NCI-H226 (cell line): Measurements from ENCODE around the gene TMEM156.
"Not testable (repeated sequence)": the region's sequence is repeated elsewhere in the genome, so short reads cannot be mapped to it uniquely, and the experiment has no call there.

ENCODE experiments used
- DNase-seq: peaks from one replicate; pipeline ENCODE4 v3.0.0-alpha.2; 2015

Gene TMEM156

GRCh38 chr4:39043058-39043860 is 11.1 kb upstream of the TMEM156 start:
- DNase-seq: peak; percentile 76

- DNase-seq: peak; percentile 3
Measured at GRCh38 chr4:39042366-39042765, 10.2 kb upstream of the TMEM156 start.

GRCh38 chr4:39039108-39039507 is 6.9 kb upstream of the TMEM156 start:
- no peak for DNase-seq

GRCh38 chr4:39037941-39038340 is 5.7 kb upstream of the TMEM156 start:
- no peak for DNase-seq

- no peak for DNase-seq
Measured at GRCh38 chr4:39037491-39037825, 5.2 kb upstream of the TMEM156 start.

GRCh38 chr4:39036172-39036571 is 4.0 kb upstream of the TMEM156 start:
- no peak for DNase-seq

GRCh38 chr4:39031590-39032020 is 604 bp downstream of the TMEM156 start:
- not testable (repeated sequence) for DNase-seq

- no peak for DNase-seq
Measured at GRCh38 chr4:39030725-39031124, 1.5 kb downstream of the TMEM156 start.

GRCh38 chr4:39029752-39030694 is 2.2 kb downstream of the TMEM156 start:
- DNase-seq: no peak

GRCh38 chr4:39026096-39026495 is 6.1 kb downstream of the TMEM156 start:
- no peak for DNase-seq

GRCh38 chr4:39025552-39026085 is 6.6 kb downstream of the TMEM156 start:
- DNase-seq: peak; percentile 74

- DNase-seq: no peak
Measured at GRCh38 chr4:39024311-39024865, 7.8 kb downstream of the TMEM156 start.

- DNase-seq: no peak
Measured at GRCh38 chr4:39023059-39023458, 9.2 kb downstream of the TMEM156 start.

GRCh38 chr4:39022241-39022640 is 10.0 kb downstream of the TMEM156 start:
- no peak for DNase-seq

- DNase-seq: no peak
Measured at GRCh38 chr4:39021631-39022030, 10.6 kb downstream of the TMEM156 start.

GRCh38 chr4:39020130-39020529 is 12.1 kb downstream of the TMEM156 start:
- DNase-seq: no peak

GRCh38 chr4:39014028-39014427 is 18.2 kb downstream of the TMEM156 start:
- DNase-seq: no peak

- no peak for DNase-seq
Measured at GRCh38 chr4:39004758-39005157, 27.5 kb downstream of the TMEM156 start.

- DNase-seq: not testable (repeated sequence)
Measured at GRCh38 chr4:39002058-39002457, 30.2 kb downstream of the TMEM156 start.

- no peak for DNase-seq
Measured at GRCh38 chr4:38995660-38996005, 36.6 kb downstream of the TMEM156 start.

GRCh38 chr4:38994135-38994534 is 38.1 kb downstream of the TMEM156 start:
- DNase-seq: no peak

GRCh38 chr4:38993683-38994082 is 38.5 kb downstream of the TMEM156 start:
- DNase-seq: no peak

GRCh38 chr4:38990241-38990640 is 42.0 kb downstream of the TMEM156 start:
- DNase-seq: no peak
